Measurements from ENCODE around the gene PCDHGA5. TPM values are rescaled to one million over a fixed set of nuclear protein-coding genes. Genes with fewer than 3 reads are reported as not detected.
"Not testable (repeated sequence)": the region's sequence is repeated elsewhere in the genome, so short reads cannot be mapped to it uniquely, and the experiment has no call there.

The PCDHGA5 gene
- total and polyA plus RNA-seq, 12 donors = 0.59 to 9.7 (median 6.9) TPM

DNA sequence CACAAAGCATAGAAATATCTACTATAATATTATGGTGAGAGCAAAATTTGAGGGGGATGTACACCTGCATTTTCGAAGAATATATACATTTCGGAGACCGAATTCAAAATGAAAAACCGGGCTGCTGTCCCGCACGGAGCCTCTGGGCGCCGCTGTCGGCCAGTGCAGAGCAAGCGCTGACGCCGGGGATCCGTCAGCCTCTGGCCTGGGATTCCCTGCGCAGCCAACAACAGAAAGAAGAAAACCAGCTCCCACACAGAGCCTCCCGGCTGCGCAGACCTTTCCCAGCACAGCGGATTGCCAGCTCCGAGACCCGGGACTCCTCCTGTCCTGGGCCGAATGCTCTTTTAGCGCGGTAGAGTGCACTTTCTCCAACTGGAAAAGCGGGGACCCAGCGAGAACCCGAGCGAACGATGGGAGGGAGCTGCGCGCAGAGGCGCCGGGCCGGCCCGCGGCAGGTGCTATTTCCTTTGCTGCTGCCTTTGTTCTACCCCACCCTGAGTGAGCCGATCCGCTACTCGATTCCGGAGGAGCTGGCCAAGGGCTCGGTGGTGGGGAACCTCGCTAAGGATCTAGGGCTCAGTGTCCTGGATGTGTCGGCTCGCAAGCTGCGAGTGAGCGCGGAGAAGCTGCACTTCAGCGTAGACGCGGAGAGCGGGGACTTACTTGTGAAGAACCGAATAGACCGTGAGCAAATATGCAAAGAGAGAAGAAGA lies 44.0 kb downstream of the PCDHGA5 start, which contains the start of gene PCDHGB6:
TSS of gene PCDHGB6 (plus strand) at position 232 of the 716 bp plus-strand sequence. CDS start at position 414, 182 bp downstream.
- TF ChIP-seq, protein P1, sequence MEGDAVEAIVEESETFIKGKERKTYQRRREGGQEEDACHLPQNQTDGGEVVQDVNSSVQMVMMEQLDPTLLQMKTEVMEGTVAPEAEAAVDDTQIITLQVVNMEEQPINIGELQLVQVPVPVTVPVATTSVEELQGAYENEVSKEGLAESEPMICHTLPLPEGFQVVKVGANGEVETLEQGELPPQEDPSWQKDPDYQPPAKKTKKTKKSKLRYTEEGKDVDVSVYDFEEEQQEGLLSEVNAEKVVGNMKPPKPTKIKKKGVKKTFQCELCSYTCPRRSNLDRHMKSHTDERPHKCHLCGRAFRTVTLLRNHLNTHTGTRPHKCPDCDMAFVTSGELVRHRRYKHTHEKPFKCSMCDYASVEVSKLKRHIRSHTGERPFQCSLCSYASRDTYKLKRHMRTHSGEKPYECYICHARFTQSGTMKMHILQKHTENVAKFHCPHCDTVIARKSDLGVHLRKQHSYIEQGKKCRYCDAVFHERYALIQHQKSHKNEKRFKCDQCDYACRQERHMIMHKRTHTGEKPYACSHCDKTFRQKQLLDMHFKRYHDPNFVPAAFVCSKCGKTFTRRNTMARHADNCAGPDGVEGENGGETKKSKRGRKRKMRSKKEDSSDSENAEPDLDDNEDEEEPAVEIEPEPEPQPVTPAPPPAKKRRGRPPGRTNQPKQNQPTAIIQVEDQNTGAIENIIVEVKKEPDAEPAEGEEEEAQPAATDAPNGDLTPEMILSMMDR (IDR thresholded peaks at IDR 0.05) = peak; percentile 24 to 71 (median 56)
- peak; percentile 71 to 91 (median 84) for ATAC-seq
- intact Hi-C loops (cut with DNase I) = loop anchor here in 2 of 10 donors (5.0 to 10.0 kb wide), 2 partner anchors 53 to 154 kb away; partner anchors contain the start of genes PCDHGA4 (in 1 of the 2), PCDHGB1 (in 1 of the 2) and PCDHGB2 (in 1 of the 2)
- DNase-seq = peak in 1 of 2 donors; percentile 57
- H3K4me3 ChIP-seq = peak within 1 kb of the TSS in 9 of 10 donors; percentile 14 to 46 (median 43)
- H3K27me3 ChIP-seq = peaks cover 0 to 92% (median 0%) of the 10 kb centered on the region in 7 donors
- H3K27ac ChIP-seq = peak within 1 kb of the TSS in 6 of 10 donors; percentile 20 to 60 (median 44)
- peaks cover 0 to 100% (median 55%) of the 10 kb centered on the region in 11 donors for H3K9me3 ChIP-seq
- 15 to 17% methylated on average over 48 to 49 of the region's 51 CpGs for WGBS, 2 donors
- peaks cover 0 to 71% (median 0%) of the 10 kb centered on the region in 9 donors for H3K36me3 ChIP-seq
- not testable (repeated sequence) for H3K4me1 ChIP-seq

DNA sequence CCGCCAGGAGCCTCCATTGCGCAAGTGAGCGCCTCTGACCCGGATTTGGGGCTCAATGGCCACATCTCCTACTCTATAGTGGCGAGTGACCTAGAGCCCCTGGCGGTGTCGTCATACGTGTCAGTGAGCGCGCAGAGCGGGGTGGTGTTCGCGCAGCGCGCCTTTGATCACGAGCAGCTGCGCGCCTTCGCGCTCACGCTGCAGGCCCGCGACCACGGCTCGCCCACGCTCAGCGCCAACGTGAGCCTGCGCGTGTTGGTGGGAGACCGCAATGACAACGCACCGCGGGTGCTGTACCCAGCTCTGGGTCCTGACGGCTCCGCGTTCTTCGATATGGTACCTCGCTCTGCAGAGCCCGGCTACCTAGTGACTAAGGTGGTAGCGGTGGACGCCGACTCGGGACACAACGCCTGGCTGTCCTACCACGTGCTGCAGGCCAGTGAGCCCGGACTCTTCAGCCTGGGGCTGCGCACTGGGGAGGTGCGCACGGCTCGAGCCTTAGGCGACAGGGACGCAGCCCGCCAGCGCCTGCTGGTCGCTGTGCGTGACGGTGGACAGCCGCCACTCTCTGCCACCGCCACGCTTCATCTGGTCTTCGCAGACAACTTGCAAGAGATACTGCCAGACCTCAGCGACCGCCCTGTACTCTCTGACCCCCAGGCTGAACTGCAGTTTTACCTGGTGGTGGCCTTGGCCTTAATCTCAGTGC lies 45.8 kb downstream of the PCDHGA5 start:
- no peak overlapping the region for H3K4me3 ChIP-seq

DNA sequence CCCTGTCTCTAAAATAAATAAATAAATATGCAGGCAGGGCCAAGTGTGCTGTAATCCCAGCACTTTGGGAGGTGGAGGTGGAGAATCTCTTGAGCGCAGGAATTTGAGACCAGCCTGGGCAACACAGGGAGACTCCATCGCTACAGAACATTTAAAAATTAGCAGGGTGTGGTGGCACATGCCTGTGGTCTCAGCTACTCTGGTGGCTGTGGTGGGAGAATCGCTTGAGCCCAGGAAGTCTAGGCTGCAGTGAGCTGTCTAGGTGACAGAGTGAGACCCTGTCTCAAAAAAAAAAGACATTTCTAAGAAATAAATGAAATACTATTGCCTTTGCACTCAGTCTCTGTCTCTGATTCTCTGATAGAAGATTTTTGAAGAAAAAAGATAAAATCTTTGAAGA lies 47.6 kb downstream of the PCDHGA5 start:
- Histone ChIP-seq H3K4me3 (no peak overlapping the region), H3K27ac (no peak overlapping the region), H3K27me3 (peaks cover 0 to 96% (median 0%) of the 10 kb centered on the region in 7 donors), H3K4me1 (peaks cover 0 to 15% (median 0%) of the 10 kb centered on the region in 9 donors), H3K9me3 (peaks cover 0 to 100% (median 54%) of the 10 kb centered on the region in 11 donors), H3K36me3 (peaks cover 0 to 66% (median 0%) of the 10 kb centered on the region in 9 donors)
- TF ChIP-seq, protein P1 (IDR thresholded peaks at IDR 0.05) = no peak
- intact Hi-C loops (cut with DNase I) = loop anchor here in 4 of 10 donors (5.0 to 10.0 kb wide), 4 partner anchors 113 to 197 kb away; partner anchors contain the start of gene PCDHB13 (in 1 of the 4)
- ATAC-seq (no peak), DNase-seq (no peak)
- 74 to 75% methylated on average over 3 of the region's 3 CpGs for WGBS, 2 donors

More for the DNA sequence above, 45.8 kb downstream of the PCDHGA5 start:
- DNase-seq (no peak), ATAC-seq (peak in 1 of 8 donors; percentile 29)
- Histone ChIP-seq H3K9me3 (peaks cover 0 to 100% (median 48%) of the 10 kb centered on the region in 11 donors), H3K27me3 (peaks cover 0 to 95% (median 0%) of the 10 kb centered on the region in 7 donors), H3K36me3 (peaks cover 0 to 75% (median 0%) of the 10 kb centered on the region in 9 donors), H3K27ac (no peak overlapping the region), H3K4me1 (peaks cover 0 to 15% (median 0%) of the 10 kb centered on the region in 9 donors)
- WGBS, 2 donors = 30 to 34% methylated on average over 64 of the region's 64 CpGs
- intact Hi-C loops (cut with DNase I) = loop anchor here in 4 of 10 donors (5.0 to 10.0 kb wide), 6 partner anchors 55 to 195 kb away; partner anchors contain the start of genes PCDHB13 (in 1 of the 4), PCDHGA4 (in 1 of the 4), PCDHGB1 (in 1 of the 4) and PCDHGB2 (in 1 of the 4)
- TF ChIP-seq, protein P1 (IDR thresholded peaks at IDR 0.05) = no peak
